ENCODE data around the gene FXYD2. TPM values are rescaled to one million over a fixed set of nuclear protein-coding genes. Genes with fewer than 3 reads are reported as not detected.

The FXYD2 gene
- total RNA-seq, 1 experiment from 2014 or later, result 1.4 TPM

DNA sequence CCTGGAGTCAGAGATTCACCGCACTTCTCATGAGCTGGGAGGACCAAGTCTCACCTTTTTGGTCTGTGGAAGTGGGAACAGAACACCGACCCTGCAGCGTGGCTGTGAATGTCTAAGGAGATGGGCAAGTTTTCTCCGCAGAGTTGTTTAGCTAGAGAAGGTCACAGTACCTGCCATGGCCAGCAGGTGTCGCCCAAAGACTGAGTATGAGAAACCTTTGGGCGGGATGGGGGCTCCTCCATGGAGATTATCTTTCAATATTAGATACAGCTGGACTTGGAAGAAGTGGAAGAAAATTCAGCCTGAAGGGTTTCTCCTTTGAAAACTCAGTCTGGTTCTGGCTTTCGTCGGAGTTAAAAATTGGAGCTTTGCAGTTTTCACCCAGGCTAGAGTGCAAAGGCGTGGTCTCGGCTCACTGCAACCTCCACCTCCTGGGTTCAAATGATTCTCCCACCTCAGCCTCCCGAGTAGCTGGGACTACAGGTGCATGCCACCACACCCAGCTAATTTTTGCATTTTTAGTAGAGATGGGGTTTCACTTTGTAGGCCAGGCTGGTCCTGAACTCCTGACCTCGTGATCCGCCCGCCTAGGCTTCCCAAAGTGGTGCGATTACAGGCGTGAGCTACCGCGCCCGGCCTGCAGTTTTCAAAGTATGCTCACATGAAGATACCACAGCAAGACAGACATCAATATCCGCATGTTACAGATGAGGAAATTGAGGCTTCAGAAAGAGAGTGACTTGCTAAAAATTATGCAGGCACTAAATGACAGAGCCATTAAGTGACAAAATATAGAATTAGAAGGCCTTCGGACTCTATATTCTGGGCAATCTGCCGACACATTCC is 16.8 kb downstream of the FXYD2 start (continued):
- TF ChIP-seq, protein P1, sequence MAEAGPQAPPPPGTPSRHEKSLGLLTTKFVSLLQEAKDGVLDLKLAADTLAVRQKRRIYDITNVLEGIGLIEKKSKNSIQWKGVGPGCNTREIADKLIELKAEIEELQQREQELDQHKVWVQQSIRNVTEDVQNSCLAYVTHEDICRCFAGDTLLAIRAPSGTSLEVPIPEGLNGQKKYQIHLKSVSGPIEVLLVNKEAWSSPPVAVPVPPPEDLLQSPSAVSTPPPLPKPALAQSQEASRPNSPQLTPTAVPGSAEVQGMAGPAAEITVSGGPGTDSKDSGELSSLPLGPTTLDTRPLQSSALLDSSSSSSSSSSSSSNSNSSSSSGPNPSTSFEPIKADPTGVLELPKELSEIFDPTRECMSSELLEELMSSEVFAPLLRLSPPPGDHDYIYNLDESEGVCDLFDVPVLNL (CRISPR knock-in tag; IDR thresholded peaks at IDR 0.05; ENCODE audit: borderline replicate concordance, low read depth), result no peak
- TF ChIP-seq SMAD4 (CRISPR knock-in tag; IDR thresholded peaks at IDR 0.05) (no peak), ZNF396 (CRISPR knock-in tag; IDR thresholded peaks at IDR 0.05; ENCODE audit: borderline replicate concordance) (no peak), ZNF219 (CRISPR knock-in tag; IDR thresholded peaks at IDR 0.05; ENCODE audit: borderline replicate concordance) (no peak)

DNA sequence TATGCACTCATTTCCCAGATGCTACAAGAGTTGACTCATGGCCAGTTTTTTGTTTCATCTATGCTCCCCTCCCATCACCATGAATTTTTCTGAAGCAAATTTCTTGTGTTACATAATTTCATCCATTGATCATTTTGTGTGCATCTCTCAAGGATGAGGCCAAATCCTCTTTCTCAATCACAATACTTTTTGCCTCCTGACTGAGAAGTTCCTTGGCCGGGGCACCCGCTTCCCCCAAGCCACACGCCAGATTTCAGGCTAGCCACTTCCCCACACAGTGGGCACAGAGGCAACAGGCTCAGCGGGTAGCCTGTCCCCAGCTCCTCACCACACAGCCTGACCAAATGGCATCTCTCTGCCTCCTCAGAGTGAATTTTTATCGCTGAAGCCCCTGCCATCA is 17.7 kb downstream of the FXYD2 start:
- Mint-ChIP-seq H3K4me1 (no peaks in the 10 kb centered on the region), H3K4me3 (no peak overlapping the region), H3K9me3 (no peaks in the 10 kb centered on the region), H3K27me3 (ENCODE audit: low read depth) (peaks cover 8% of the 10 kb centered on the region), H3K36me3 (no peaks in the 10 kb centered on the region), H3K27ac (no peak overlapping the region)
- TF ChIP-seq ATF1 (CRISPR knock-in tag; IDR thresholded peaks at IDR 0.05) (no peak), FOXJ3 (CRISPR knock-in tag; IDR thresholded peaks at IDR 0.05; ENCODE audit: borderline replicate concordance) (no peak), ZNF396 (CRISPR knock-in tag; IDR thresholded peaks at IDR 0.05; ENCODE audit: borderline replicate concordance) (no peak), ETV6 (CRISPR knock-in tag; IDR thresholded peaks at IDR 0.05) (no peak), FOXK1 (CRISPR knock-in tag; IDR thresholded peaks at IDR 0.05) (no peak), SOX15 (CRISPR knock-in tag; IDR thresholded peaks at IDR 0.05) (no peak), TP53 (CRISPR knock-in tag; IDR thresholded peaks at IDR 0.05) (no peak), NR3C1 (CRISPR knock-in tag; conservative IDR thresholded peaks at IDR 0.05; ENCODE audit: low read depth) (no peak)
- TF ChIP-seq, protein P2, sequence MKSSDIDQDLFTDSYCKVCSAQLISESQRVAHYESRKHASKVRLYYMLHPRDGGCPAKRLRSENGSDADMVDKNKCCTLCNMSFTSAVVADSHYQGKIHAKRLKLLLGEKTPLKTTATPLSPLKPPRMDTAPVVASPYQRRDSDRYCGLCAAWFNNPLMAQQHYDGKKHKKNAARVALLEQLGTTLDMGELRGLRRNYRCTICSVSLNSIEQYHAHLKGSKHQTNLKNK (CRISPR knock-in tag; IDR thresholded peaks at IDR 0.05), result no peak
- TF ChIP-seq, protein P3, sequence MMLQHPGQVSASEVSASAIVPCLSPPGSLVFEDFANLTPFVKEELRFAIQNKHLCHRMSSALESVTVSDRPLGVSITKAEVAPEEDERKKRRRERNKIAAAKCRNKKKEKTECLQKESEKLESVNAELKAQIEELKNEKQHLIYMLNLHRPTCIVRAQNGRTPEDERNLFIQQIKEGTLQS (CRISPR knock-in tag; conservative IDR thresholded peaks at IDR 0.05), result no peak
- TF ChIP-seq, protein P4, sequence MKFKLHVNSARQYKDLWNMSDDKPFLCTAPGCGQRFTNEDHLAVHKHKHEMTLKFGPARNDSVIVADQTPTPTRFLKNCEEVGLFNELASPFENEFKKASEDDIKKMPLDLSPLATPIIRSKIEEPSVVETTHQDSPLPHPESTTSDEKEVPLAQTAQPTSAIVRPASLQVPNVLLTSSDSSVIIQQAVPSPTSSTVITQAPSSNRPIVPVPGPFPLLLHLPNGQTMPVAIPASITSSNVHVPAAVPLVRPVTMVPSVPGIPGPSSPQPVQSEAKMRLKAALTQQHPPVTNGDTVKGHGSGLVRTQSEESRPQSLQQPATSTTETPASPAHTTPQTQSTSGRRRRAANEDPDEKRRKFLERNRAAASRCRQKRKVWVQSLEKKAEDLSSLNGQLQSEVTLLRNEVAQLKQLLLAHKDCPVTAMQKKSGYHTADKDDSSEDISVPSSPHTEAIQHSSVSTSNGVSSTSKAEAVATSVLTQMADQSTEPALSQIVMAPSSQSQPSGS (CRISPR knock-in tag; IDR thresholded peaks at IDR 0.05; ENCODE audit: borderline replicate concordance, low read depth), result no peak
- TF ChIP-seq, protein P5, sequence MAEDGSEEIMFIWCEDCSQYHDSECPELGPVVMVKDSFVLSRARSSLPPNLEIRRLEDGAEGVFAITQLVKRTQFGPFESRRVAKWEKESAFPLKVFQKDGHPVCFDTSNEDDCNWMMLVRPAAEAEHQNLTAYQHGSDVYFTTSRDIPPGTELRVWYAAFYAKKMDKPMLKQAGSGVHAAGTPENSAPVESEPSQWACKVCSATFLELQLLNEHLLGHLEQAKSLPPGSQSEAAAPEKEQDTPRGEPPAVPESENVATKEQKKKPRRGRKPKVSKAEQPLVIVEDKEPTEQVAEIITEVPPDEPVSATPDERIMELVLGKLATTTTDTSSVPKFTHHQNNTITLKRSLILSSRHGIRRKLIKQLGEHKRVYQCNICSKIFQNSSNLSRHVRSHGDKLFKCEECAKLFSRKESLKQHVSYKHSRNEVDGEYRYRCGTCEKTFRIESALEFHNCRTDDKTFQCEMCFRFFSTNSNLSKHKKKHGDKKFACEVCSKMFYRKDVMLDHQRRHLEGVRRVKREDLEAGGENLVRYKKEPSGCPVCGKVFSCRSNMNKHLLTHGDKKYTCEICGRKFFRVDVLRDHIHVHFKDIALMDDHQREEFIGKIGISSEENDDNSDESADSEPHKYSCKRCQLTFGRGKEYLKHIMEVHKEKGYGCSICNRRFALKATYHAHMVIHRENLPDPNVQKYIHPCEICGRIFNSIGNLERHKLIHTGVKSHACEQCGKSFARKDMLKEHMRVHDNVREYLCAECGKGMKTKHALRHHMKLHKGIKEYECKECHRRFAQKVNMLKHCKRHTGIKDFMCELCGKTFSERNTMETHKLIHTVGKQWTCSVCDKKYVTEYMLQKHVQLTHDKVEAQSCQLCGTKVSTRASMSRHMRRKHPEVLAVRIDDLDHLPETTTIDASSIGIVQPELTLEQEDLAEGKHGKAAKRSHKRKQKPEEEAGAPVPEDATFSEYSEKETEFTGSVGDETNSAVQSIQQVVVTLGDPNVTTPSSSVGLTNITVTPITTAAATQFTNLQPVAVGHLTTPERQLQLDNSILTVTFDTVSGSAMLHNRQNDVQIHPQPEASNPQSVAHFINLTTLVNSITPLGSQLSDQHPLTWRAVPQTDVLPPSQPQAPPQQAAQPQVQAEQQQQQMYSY (CRISPR knock-in tag; IDR thresholded peaks at IDR 0.05), result no peak
- TF ChIP-seq, protein P6, sequence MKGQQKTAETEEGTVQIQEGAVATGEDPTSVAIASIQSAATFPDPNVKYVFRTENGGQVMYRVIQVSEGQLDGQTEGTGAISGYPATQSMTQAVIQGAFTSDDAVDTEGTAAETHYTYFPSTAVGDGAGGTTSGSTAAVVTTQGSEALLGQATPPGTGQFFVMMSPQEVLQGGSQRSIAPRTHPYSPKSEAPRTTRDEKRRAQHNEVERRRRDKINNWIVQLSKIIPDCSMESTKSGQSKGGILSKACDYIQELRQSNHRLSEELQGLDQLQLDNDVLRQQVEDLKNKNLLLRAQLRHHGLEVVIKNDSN (CRISPR knock-in tag; IDR thresholded peaks at IDR 0.05), result no peak
- DNase-seq (ENCODE audit: low spot score), result no peak
- ATAC-seq, result no peak
- CTCF ChIA-PET, result interaction anchor here (0.6 to 4.8 kb wide), 54 partner anchors 8 to 384 kb away, joined by 3 to 122 read pairs (median 5); partner anchors contain the start of genes DSCAML1 and IL10RA
- POLR2A ChIA-PET, result interaction anchor here (1.0 kb wide), 1 partner anchor 9 kb away, joined by 3 read pairs; no protein-coding TSS in a partner anchor

Data from WTC11 (cell line).